ENCODE results near the gene SLTM.
"Not testable (repeated sequence)": the region's sequence is repeated elsewhere in the genome, so short reads cannot be mapped to it uniquely, and the experiment has no call there.

SLTM gene

GRCh38 chr15:58865425-58865880, 68.0 kb downstream of the SLTM start:
- TF ChIP-seq, protein P1, sequence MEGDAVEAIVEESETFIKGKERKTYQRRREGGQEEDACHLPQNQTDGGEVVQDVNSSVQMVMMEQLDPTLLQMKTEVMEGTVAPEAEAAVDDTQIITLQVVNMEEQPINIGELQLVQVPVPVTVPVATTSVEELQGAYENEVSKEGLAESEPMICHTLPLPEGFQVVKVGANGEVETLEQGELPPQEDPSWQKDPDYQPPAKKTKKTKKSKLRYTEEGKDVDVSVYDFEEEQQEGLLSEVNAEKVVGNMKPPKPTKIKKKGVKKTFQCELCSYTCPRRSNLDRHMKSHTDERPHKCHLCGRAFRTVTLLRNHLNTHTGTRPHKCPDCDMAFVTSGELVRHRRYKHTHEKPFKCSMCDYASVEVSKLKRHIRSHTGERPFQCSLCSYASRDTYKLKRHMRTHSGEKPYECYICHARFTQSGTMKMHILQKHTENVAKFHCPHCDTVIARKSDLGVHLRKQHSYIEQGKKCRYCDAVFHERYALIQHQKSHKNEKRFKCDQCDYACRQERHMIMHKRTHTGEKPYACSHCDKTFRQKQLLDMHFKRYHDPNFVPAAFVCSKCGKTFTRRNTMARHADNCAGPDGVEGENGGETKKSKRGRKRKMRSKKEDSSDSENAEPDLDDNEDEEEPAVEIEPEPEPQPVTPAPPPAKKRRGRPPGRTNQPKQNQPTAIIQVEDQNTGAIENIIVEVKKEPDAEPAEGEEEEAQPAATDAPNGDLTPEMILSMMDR (IDR thresholded peaks at IDR 0.05; ENCODE audit: insufficient read depth, missing control alignments) = no peak
- FAIRE-seq = no peak
- DNase-seq (ENCODE audit: insufficient read length, low spot score) = no peak

DNA sequence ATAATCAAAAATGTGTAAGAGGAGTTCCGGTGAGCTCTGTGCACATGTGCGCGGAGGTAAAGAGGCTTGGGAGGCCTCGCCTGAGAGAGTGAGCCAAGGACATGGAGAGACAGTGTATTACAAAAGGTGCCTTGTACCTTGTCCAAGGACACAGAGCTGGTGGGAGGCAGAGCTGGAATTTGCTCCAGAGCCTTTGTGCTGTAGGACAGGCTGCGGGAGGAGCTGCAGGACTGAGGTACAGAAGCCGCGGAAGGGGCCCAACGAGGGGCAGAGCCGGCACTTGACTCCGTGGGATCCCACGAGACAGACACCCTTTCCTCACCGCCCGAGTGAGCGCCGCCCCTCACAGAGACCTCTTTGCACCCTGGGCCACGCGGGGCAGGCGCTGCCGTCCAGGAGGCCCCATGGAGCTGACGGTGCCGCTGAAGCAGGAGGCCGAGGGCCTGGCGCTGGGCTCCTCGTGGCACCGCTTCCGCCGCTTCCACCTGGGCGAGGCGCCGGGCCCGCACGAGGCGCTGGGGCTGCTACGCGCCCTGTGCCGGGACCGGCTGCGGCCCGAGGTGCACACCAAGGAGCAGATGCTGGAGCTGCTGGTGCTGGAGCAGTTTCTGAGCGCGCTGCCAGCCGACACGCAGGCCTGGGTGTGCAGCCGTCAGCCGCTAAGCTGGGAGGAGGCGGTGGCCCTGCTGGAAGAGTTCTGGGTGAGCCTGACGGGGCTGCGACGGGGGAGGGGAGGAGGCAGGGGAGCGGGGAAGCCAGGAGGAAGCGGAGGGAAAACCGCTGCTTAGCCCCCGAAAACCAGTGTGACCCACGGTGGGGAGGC, 68.7 kb downstream of the SLTM start:
- no peak for DNase-seq (ENCODE audit: insufficient read length, low spot score)

GRCh38 chr15:58862326-58862725, 71.2 kb downstream of the SLTM start:
- TF ChIP-seq, protein P1 (IDR thresholded peaks at IDR 0.05; ENCODE audit: insufficient read depth, missing control alignments) = no peak
- DNase-seq (ENCODE audit: insufficient read length, low spot score) = no peak
- no peak for FAIRE-seq

More for the DNA sequence above, 68.7 kb downstream of the SLTM start:
- no peak for FAIRE-seq
- TF ChIP-seq, protein P1 (IDR thresholded peaks at IDR 0.05; ENCODE audit: insufficient read depth, missing control alignments) = no peak

DNA sequence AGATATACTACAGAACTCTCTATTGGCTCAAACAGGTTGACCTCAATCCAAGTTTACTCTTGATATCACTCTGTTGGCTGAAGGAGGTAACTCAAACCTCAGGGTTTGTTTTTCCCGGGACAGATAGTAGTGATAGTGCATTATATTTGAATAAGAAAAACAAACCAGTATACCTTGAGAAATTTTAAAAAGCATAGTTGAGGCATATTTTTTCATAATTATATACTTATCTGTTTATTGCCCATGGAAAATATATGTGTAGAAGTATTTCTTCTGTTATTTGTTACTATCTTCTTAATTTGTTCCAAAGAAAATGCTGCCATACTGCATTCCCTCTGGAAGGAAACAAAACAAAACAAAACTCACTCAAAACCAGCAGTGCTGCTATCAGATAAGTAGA, 76.9 kb downstream of the SLTM start:
- FAIRE-seq; DNase-seq (ENCODE audit: insufficient read length, low spot score): not testable (repeated sequence)

- no peak for DNase-seq (ENCODE audit: insufficient read length, low spot score)
- FAIRE-seq = no peak
- TF ChIP-seq, protein P1 (IDR thresholded peaks at IDR 0.05; ENCODE audit: insufficient read depth, missing control alignments) = no peak
Measured at GRCh38 chr15:58856086-58856485, 77.4 kb downstream of the SLTM start.

GRCh38 chr15:58854593-58854992, 78.9 kb downstream of the SLTM start:
- DNase-seq (ENCODE audit: insufficient read length, low spot score) = no peak
- FAIRE-seq = no peak
- TF ChIP-seq, protein P1 (IDR thresholded peaks at IDR 0.05; ENCODE audit: insufficient read depth, missing control alignments) = no peak

- FAIRE-seq (no peak), DNase-seq (ENCODE audit: insufficient read length, low spot score) (no peak)
- TF ChIP-seq, protein P1 (IDR thresholded peaks at IDR 0.05; ENCODE audit: insufficient read depth, missing control alignments) = peak; percentile 5
Measured at GRCh38 chr15:58852347-58852746, 81.1 kb downstream of the SLTM start.

- not testable (repeated sequence) for DNase-seq (ENCODE audit: insufficient read length, low spot score); FAIRE-seq
Measured at GRCh38 chr15:58851205-58851604, 82.3 kb downstream of the SLTM start.
